ENCODE measurements around the gene RNF135. TPM values are rescaled to one million over a fixed set of nuclear protein-coding genes. Genes with fewer than 3 reads are reported as not detected.
"Not testable (repeated sequence)": the region's sequence is repeated elsewhere in the genome, so short reads cannot be mapped to it uniquely, and the experiment has no call there.

Gene RNF135
- total RNA-seq, 1 experiment from 2014 or later = 11.2 TPM

DNA sequence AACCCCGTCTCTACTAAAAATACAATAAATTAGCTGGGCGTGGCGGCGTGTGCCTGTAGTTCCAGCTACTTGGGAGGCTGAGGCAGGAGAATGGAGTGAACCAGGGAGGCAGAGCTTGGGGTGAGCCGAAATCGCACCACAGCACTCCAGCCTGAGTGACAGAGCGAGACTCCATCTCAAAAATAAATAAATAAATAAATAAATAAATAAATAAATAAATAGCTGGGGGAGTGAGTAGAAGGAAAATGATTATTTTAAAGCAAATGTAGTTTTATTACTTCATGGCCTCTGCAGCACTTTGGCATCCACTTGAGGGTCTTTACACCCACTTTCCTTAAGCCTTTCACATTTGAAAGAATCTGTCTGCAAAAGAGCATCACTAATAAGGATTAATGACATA, 70.0 kb downstream of the RNF135 start:
- H2AFZ ChIP-seq (ENCODE audit: low read depth, low read length, poor library complexity, severe bottlenecking); intact Hi-C loops (cut with micrococcal nuclease); H3K9me2 ChIP-seq (ENCODE audit: insufficient read depth); H3K4me2 ChIP-seq (ENCODE audit: low read length); H3K9me3 ChIP-seq (ENCODE audit: control insufficient read depth in 1 of 2, insufficient read depth in 1 of 2, low read depth in 1 of 2, low read length in 2 of 2); H3K4me1 ChIP-seq (ENCODE audit: control insufficient read depth in 1 of 2, insufficient read depth in 2 of 2, low read length in 2 of 2); BruUV-seq (replicated peaks); H3K4me3 ChIP-seq (replicated peaks in 1 of 2; ENCODE audit: low read depth in 1 of 2, low read length in 2 of 2); RAD21 ChIA-PET (ENCODE audit: low non-redundant PET in 1 of 2, low total read pairs in 2 of 2, uncharacterized antibody in 2 of 2, unreplicated experiment in 2 of 2); CTCF ChIA-PET; DNase-seq (ENCODE audit: low read depth, low spot score); ATAC-seq; H3K36me3 ChIP-seq (ENCODE audit: control insufficient read depth in 1 of 2, insufficient read depth in 2 of 2, low read length in 2 of 2); H3K9ac ChIP-seq (ENCODE audit: low read length); H4K20me1 ChIP-seq (ENCODE audit: insufficient read depth); H3K27me3 ChIP-seq (ENCODE audit: insufficient read depth, low read length); POLR2A ChIA-PET; H3K79me2 ChIP-seq (ENCODE audit: insufficient read depth, low read length); H3K27ac ChIP-seq (ENCODE audit: low read depth, low read length): not testable (repeated sequence)

- H3K27ac ChIP-seq (ENCODE audit: low read depth, low read length); H3K9me2 ChIP-seq (ENCODE audit: insufficient read depth); H3K4me1 ChIP-seq (ENCODE audit: control insufficient read depth in 1 of 2, insufficient read depth in 2 of 2, low read length in 2 of 2); H3K9me3 ChIP-seq (ENCODE audit: control insufficient read depth in 1 of 2, insufficient read depth in 1 of 2, low read depth in 1 of 2, low read length in 2 of 2); POLR2A ChIA-PET; H3K9ac ChIP-seq (ENCODE audit: low read length); H2AFZ ChIP-seq (ENCODE audit: low read depth, low read length, poor library complexity, severe bottlenecking); H3K79me2 ChIP-seq (ENCODE audit: insufficient read depth, low read length); ATAC-seq; H3K4me3 ChIP-seq (replicated peaks in 1 of 2; ENCODE audit: low read depth in 1 of 2, low read length in 2 of 2); RAD21 ChIA-PET (ENCODE audit: low non-redundant PET in 1 of 2, low total read pairs in 2 of 2, uncharacterized antibody in 2 of 2, unreplicated experiment in 2 of 2); CTCF ChIA-PET; BruUV-seq (replicated peaks); H4K20me1 ChIP-seq (ENCODE audit: insufficient read depth); H3K36me3 ChIP-seq (ENCODE audit: control insufficient read depth in 1 of 2, insufficient read depth in 2 of 2, low read length in 2 of 2); DNase-seq (ENCODE audit: low read depth, low spot score); H3K4me2 ChIP-seq (ENCODE audit: low read length); H3K27me3 ChIP-seq (ENCODE audit: insufficient read depth, low read length); intact Hi-C loops (cut with micrococcal nuclease): not testable (repeated sequence)
Measured at GRCh38 chr17:31042378-31042777, 71.5 kb downstream of the RNF135 start.

DNA sequence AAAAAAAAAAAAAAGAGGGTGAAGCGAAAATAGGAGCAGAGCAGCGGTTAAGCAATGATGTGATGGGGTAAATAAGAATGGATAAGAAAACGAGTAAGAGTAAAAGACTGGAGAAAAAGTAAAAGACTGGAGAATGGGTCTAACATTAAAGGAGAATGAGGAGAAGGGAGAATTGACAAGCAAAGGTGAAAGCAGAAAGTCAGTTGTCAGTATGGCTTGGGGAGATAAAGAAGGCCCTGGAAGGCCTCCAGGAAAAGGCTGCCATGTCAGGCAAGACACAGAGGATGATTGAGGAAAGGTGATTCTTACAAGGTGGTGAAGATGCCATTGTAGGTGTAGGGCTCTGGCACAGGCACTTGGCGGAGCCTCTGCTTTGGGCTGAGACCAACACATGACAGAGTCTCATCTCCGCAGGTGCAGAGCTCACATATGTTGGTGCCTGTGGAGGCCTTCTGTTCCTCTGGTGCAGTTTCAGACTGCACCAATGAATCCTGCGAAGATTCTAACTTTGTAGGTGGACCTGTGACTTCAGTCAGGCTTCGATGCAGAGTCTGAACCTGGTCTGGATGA, 76.1 kb downstream of the RNF135 start:
- H3K27ac ChIP-seq (ENCODE audit: low read depth, low read length); ATAC-seq; H3K4me1 ChIP-seq (ENCODE audit: control insufficient read depth in 1 of 2, insufficient read depth in 2 of 2, low read length in 2 of 2); H3K9me3 ChIP-seq (ENCODE audit: control insufficient read depth in 1 of 2, insufficient read depth in 1 of 2, low read depth in 1 of 2, low read length in 2 of 2); intact Hi-C loops (cut with micrococcal nuclease); POLR2A ChIA-PET; H3K4me3 ChIP-seq (replicated peaks in 1 of 2; ENCODE audit: low read depth in 1 of 2, low read length in 2 of 2); H3K36me3 ChIP-seq (ENCODE audit: control insufficient read depth in 1 of 2, insufficient read depth in 2 of 2, low read length in 2 of 2); H3K79me2 ChIP-seq (ENCODE audit: insufficient read depth, low read length); H2AFZ ChIP-seq (ENCODE audit: low read depth, low read length, poor library complexity, severe bottlenecking); H3K27me3 ChIP-seq (ENCODE audit: insufficient read depth, low read length); BruUV-seq (replicated peaks); H3K9ac ChIP-seq (ENCODE audit: low read length); H3K4me2 ChIP-seq (ENCODE audit: low read length); H4K20me1 ChIP-seq (ENCODE audit: insufficient read depth); RAD21 ChIA-PET (ENCODE audit: low non-redundant PET in 1 of 2, low total read pairs in 2 of 2, uncharacterized antibody in 2 of 2, unreplicated experiment in 2 of 2); CTCF ChIA-PET; DNase-seq (ENCODE audit: low read depth, low spot score); H3K9me2 ChIP-seq (ENCODE audit: insufficient read depth): not testable (repeated sequence)

Measured in HCT116 (cell line).